GM18526 (cell line): Measurements from ENCODE around the gene SH3RF2.

Experiments used
- POLR2A ChIP-seq: IDR thresholded peaks from 3 replicates; pipeline ENCODE4 v1.6.1; 2011; ENCODE audit not compliant: insufficient read length; ENCODE audit errors: extremely low read depth

Gene SH3RF2

GRCh38 chr5:146084376-146084775 lies 148.0 kb downstream of the SH3RF2 start:
- TF ChIP-seq POLR2A: no peak

GRCh38 chr5:146088098-146088497 lies 151.7 kb downstream of the SH3RF2 start:
- TF ChIP-seq POLR2A: no peak

GRCh38 chr5:146089287-146089686 lies 152.9 kb downstream of the SH3RF2 start:
- TF ChIP-seq POLR2A: no peak

- TF ChIP-seq POLR2A: no peak
Measured at GRCh38 chr5:146091881-146092280, 155.5 kb downstream of the SH3RF2 start.

GRCh38 chr5:146098047-146098446 lies 161.7 kb downstream of the SH3RF2 start:
- TF ChIP-seq POLR2A: no peak

- no peak for TF ChIP-seq POLR2A
Measured at GRCh38 chr5:146101646-146102045, 165.3 kb downstream of the SH3RF2 start.

- no peak for TF ChIP-seq POLR2A
Measured at GRCh38 chr5:146103594-146103993, 167.2 kb downstream of the SH3RF2 start.

- no peak for TF ChIP-seq POLR2A
Measured at GRCh38 chr5:146105477-146105876, 169.1 kb downstream of the SH3RF2 start, which contains the start of gene PLAC8L1. Gene PLAC8L1 (minus strand): TSS chr5:146105577. CDS start chr5:146104311, 1,266 bp downstream.

GRCh38 chr5:146107901-146108300 lies 171.5 kb downstream of the SH3RF2 start:
- no peak for TF ChIP-seq POLR2A

- no peak for TF ChIP-seq POLR2A
Measured at GRCh38 chr5:146109379-146109778, 173.0 kb downstream of the SH3RF2 start.

GRCh38 chr5:146111409-146111808 lies 175.0 kb downstream of the SH3RF2 start:
- no peak for TF ChIP-seq POLR2A

GRCh38 chr5:146112476-146112875 lies 176.1 kb downstream of the SH3RF2 start:
- TF ChIP-seq POLR2A: no peak
